ENCODE results near the gene HS3ST6.
"Not testable (repeated sequence)": the region's sequence is repeated elsewhere in the genome, so short reads cannot be mapped to it uniquely, and the experiment has no call there.

Gene HS3ST6

DNA sequence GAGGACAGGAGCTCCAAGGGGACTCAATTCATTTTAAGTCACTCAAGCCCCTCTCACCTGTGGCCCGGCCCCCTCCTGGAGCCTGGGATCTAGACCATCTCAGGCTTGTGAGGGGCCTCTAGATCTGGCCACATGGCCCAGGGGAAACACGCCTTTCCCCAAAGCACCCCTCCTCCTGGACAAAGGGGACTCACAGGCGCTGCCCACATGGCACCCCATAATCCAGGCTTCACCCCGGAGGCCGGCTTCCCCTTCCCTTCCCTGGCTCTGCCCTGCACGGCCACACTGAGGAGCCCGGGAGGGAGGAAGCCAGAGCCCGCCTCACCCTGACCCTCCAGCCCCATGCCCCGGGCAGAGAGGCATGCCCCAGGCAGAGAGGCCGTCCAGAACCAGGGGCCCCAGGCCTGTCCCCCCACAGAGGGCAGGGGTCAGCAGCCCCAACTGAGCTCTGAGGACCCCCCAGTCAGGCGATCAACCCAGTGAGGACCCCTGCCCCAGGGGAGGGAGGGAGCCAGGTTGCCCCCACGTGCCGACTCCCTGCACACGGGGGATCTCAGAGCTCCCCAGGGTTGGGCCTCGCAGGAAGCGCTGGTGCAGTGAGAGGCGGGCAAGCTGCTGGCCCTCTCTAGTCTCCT lies 10.9 kb downstream of the HS3ST6 start:
- no peak for DNase-seq (ENCODE audit: low spot score)

GRCh38 chr16:1906846-1907165 lies 11.4 kb downstream of the HS3ST6 start:
- no peak for DNase-seq (ENCODE audit: low spot score)

DNA sequence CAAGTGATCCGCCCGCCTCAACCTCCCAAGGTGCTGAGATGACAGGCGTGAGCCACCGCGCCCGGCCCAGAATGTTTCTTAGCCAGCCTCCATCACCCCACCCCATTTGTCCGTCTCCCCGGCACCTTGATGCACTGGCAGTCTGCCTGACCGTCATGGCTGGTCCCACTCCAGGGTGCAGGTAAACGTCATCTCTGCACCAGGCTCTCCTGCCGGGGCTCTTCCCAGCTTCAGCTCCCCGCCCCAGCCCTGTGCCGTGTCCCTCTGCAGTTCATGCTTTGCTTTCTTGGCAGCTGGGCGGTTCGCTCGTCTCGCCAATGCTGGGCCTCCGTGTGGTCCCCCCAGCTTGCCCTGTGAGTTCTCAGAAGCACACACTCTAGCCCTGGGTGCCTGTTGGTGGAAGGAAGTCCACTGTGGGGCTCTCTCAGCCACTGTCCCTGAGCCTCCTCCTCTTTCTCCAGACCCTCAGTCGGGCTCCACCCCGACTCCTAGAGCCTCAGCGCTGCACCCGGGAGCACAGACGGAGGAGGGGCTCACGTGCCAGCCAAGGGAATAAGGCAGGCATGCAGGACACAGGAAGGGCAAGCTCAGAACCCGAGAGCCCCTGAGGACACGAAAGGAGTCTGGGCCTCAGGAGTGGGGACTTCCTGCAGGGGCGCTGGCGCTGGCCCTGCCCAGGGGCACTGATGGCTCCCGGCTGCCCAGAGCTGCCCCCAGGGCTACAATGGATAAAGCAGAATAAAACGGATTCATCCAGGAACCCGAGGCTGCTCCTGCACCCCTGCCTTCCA lies 12.0 kb downstream of the HS3ST6 start:
- DNase-seq (ENCODE audit: low spot score): no peak

DNA sequence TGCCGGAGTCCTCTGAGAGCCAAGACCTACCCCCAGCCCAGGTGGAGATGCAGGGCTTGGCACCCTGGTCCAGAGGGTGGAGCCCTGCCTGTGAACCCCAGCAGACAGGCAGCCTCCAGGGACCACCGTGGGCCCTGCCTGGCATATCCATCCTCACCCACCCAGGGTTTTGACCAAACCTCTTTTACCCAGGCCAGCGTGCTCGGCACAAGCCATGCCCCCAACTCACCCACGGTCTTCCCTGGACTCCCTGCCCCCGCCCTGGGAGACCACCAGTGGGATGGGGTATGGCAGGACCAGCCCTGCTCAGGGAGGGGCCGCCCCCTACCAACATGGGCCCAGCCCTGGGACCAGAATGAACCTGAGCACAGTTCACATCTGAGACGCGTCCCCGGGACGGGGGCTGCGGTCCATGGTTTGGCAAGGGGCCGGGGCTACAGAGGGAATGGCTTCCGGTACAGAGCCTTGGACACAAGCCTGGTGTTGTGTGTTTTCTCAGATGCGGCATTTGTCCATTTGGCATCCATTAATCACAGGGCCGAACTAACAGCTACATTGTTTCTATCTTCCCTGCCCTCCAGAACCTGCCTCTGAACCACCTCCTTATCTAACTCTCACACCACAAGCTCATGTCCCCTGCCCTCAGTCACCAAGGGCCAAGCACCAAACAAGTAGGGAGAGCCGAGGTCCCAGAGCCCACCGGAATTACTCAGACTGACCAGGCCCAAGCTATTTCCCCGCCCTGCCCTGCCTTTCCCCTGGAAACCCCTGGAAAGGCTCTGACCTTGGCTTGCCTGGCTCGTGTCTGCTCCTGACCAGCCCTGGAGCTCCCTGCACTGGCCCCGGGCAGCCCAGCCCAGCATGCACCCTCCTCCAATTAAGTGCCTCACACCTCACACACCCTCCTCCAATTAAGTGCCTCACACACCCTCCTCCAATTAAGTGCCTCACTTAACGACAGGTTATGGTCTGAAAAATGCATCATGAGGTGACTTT lies 14.1 kb downstream of the HS3ST6 start:
- DNase-seq (ENCODE audit: low spot score): no peak

DNA sequence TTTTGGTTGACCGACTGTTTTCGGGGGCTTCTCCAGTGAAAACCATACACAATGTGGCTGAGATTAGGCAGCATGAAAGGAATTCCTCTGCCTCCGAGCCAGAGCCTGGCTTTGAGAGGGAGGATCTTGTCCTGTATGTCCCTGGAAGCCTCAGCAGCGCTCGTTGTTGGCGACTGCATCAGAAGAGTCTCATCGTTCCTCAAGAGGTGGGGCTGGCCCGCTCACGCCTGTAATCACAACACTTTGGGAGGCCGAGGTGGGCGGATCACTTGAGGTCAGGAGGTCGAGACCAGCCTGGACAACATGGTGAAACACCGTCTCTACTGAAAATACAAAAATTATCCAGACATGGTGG lies 15.0 kb downstream of the HS3ST6 start:
- no peak for DNase-seq (ENCODE audit: low spot score)

DNA sequence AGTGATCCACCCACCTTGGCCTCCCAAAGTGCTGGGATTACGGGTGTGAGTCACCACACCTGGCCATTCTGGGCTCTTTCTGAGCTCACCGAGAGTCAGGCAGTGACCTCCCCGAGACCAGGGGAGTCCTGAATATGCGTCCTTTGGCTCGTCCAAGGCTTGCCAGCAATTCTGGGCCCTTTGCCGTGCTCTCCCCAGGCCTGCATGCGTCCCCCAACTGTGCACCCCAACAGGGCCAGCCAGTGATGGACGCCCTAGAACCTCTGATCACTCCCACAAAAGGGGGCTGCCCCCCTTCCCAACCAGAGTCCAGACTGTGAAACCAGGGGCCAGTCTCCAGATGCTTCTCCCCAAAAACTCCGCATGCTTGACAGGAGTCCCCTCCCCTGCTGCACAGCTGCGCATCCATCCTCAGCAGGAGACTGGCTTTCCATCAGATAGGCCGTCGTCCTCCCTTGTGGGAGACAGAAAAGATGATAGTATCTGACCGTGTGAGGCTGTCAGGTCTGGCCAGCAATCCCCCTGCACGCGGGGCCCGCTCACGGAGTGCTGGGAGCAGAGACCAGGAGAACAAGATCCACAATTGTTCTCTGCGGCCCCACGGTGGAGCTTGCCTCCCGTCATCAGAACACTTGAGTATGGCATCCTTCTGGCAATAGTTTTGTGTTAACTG lies 15.5 kb downstream of the HS3ST6 start:
- DNase-seq (ENCODE audit: low spot score): no peak

DNA sequence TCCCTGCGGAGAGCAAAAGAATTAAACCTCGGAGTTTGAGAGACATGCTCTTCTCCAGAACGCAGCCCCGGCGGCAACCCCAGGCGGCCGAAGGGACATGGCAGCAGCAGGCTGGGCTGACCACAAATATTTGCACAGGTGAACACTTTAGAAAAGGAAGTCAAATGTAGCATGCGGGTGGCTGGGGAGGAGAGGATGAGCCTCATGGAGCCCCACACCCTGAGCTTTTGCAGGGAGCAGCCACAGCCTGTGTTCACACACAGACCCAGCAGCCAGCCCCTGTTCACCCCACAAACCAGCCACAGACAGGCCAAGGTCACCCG lies 17.8 kb downstream of the HS3ST6 start:
- no peak for DNase-seq (ENCODE audit: low spot score)

- no peak for DNase-seq (ENCODE audit: low spot score)
These were observed 18.4 kb downstream of the HS3ST6 start for GRCh38 chr16:1899641-1900451.

GRCh38 chr16:1897692-1898091 lies 20.5 kb downstream of the HS3ST6 start:
- not testable (repeated sequence) for DNase-seq (ENCODE audit: low spot score)

DNA sequence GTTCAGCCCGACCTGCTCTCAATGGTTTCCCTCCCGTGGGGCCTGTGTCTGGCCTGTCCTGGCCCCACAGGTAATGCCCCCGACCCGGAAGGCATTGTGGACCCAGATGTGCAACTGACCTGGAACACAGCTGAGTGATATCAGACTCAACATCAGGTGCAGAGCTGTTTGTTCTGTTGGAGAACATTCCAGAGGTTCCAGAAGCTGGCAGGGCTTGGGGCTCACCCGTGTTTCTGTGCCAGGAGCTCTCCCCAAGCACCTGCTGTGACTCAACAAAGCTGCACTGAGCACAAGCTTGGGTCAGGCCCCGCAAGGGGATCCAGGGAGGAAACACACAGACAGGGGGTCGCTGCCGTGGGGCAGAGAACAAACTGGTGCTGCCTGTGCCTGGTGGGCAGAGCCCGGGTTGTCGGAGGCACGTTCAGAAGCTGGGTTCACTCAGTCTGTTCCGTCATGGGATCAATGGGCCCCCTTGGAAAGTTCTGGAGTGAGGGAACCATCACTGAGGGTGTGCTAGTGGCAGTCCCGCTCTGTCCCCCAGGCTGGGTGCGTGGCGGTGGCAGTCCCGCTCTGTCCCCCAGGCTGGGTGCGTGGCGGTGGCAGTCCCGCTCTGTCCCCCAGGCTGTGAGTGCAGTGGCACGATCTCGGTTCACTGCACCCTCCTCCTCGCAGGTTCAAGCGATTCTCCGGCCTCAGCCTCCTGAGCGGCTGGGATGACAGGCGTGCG lies 22.1 kb downstream of the HS3ST6 start:
- no peak for DNase-seq (ENCODE audit: low spot score)

DNA sequence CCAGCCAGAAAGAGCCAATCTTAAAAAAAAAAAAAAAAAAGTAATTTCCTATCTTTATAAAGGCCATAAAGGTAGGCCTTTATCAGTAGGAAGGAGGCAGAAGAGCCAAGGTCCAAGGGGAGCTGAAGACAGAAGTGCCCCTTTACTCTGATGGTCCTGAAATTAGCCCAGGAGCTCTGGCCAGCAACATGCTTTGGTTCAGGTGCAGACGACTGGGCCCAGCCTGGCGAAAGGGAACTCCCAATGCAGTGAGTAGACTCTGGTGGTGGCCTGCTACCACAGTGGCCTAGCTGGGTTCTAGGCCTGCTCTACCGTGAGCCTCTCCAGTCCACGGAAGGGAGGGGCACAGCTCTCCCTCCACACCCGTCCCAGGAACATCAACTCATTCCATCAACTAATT lies 23.1 kb downstream of the HS3ST6 start:
- no peak for DNase-seq (ENCODE audit: low spot score)

DNA sequence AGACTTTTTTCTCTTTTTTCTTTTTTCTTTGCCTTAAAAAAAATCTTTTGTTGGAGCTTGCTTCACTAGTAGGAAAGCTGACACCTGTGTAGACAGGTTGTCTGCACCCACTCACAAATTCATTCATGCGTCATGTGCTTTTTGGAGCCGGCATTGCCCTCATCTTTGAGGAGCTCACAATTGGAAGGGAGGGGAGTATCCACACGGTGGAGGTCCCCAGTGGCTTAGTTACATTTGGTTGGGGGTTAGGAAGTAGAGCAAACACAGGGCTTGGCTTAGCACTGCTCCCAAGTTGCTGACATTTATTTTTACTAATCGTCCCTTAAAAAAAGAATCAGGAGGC lies 27.5 kb downstream of the HS3ST6 start:
- DNase-seq (ENCODE audit: low spot score): no peak

GRCh38 chr16:1890024-1890707 lies 28.0 kb downstream of the HS3ST6 start:
- DNase-seq (ENCODE audit: low spot score): no peak

- no peak for DNase-seq (ENCODE audit: low spot score)
These were observed 30.4 kb downstream of the HS3ST6 start for GRCh38 chr16:1887711-1888354.

DNA sequence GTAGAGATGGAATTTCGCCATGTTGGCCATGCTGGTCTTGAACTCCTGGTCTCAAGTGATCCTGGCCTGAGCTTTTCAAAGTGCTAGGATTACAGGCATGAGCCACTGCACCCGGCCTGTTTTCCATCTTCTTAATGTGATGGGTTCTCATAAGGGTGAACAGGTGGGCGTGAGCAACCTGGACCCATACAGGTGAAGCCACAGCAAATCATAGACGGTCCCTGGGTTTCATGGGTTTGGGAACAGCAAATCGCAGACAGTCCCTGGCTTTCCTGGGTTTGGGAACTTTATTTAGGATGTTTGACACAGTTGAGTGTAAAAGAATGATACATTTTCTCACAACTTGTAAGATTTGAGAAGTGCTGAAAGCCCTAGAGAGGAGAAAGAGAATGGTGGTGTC lies 33.3 kb downstream of the HS3ST6 start:
- DNase-seq (ENCODE audit: low spot score): no peak

DNA sequence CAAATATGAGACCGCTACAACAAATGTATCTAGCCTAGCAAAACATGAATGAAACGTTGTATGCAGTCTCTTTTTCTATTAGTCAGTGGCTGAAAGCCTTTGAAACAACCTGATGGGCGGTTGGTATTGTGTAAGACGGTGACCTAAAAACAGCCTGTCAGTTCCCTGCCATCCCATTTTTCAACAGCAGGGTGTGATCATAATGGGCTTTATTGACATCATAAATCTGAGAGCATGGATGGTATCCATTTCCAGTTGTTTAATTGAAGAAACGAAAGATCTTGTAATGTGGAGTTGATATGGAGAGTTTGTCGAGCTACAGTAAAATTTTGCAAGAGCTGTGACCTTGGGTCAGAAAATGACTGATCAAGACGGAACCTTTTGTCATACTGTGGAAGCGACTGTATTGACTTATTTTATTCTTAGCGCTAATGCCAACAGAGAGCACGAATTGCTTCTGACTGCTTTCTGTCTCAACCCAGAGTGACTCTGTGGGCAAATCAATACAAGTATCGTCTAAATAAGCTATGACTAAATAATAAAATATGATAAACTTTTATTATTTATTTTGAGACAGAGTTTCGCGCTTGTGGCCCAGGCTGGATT lies 34.0 kb downstream of the HS3ST6 start:
- DNase-seq (ENCODE audit: low spot score): no peak

DNA sequence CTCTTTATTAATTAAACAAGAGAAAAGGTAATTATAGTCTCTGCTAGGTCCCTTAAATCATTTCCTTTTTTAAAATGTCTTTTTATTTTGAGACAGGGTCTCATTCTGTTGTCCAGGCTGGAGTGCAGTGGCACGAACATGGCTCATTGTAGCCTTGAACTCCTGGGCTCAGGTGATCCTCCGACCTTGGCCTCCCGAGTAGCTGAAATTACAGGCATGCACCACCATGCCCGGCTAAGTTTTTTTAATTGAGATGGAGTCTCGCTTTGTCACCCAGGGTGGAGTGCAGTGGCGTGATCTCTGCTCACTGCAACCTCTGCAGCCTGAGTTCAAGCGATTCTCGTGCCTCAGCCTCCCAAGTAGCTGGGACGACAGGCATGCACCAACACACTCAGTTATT lies 37.0 kb downstream of the HS3ST6 start:
- DNase-seq (ENCODE audit: low spot score): not testable (repeated sequence)

GRCh38 chr16:1879477-1879876 lies 38.7 kb downstream of the HS3ST6 start:
- no peak for DNase-seq (ENCODE audit: low spot score)

- no peak for DNase-seq (ENCODE audit: low spot score)
These were observed 40.0 kb downstream of the HS3ST6 start for GRCh38 chr16:1878256-1878655.

Measured in germinal center (tissue), 1 donor.